ENCODE data around the gene GALNT17. TPM values are rescaled to one million over a fixed set of nuclear protein-coding genes. Genes with fewer than 3 reads are reported as not detected.

The GALNT17 gene
- total RNA-seq, 1 donor from 2014 or later: not detected

GRCh38 chr7:71323726-71324125, 191.8 kb downstream of the GALNT17 start:
- no peak overlapping the region for H3K4me3 ChIP-seq (ENCODE audit: low read depth, low read length)
- no peak for DNase-seq (ENCODE audit: low read depth)
- FAIRE-seq: no peak
- no peak for TF ChIP-seq CTCF (IDR thresholded peaks at IDR 0.05; ENCODE audit: insufficient read depth, low read length, severe bottlenecking)
- no peaks in the 10 kb centered on the region for H3K36me3 ChIP-seq (ENCODE audit: control insufficient read depth, insufficient read depth, low read length)
- no peaks in the 10 kb centered on the region for H3K27me3 ChIP-seq (ENCODE audit: control insufficient read depth, insufficient read depth, low read length)

- Histone ChIP-seq H3K36me3 (ENCODE audit: control insufficient read depth, insufficient read depth, low read length) (no peaks in the 10 kb centered on the region), H3K27me3 (ENCODE audit: control insufficient read depth, insufficient read depth, low read length) (no peaks in the 10 kb centered on the region), H3K4me3 (ENCODE audit: low read depth, low read length) (no peak overlapping the region)
- FAIRE-seq (no peak), DNase-seq (ENCODE audit: low read depth) (no peak)
- TF ChIP-seq CTCF (IDR thresholded peaks at IDR 0.05; ENCODE audit: insufficient read depth, low read length, severe bottlenecking): no peak
Measured at GRCh38 chr7:71325151-71325550, 193.2 kb downstream of the GALNT17 start.

GRCh38 chr7:71326595-71326994, 194.7 kb downstream of the GALNT17 start:
- no peak overlapping the region for H3K4me3 ChIP-seq (ENCODE audit: low read depth, low read length)
- no peak for DNase-seq (ENCODE audit: low read depth)
- H3K36me3 ChIP-seq (ENCODE audit: control insufficient read depth, insufficient read depth, low read length): no peaks in the 10 kb centered on the region
- TF ChIP-seq CTCF (IDR thresholded peaks at IDR 0.05; ENCODE audit: insufficient read depth, low read length, severe bottlenecking): no peak
- H3K27me3 ChIP-seq (ENCODE audit: control insufficient read depth, insufficient read depth, low read length): no peaks in the 10 kb centered on the region
- no peak for FAIRE-seq

- no peak for FAIRE-seq
- no peak for DNase-seq (ENCODE audit: low read depth)
- TF ChIP-seq CTCF (IDR thresholded peaks at IDR 0.05; ENCODE audit: insufficient read depth, low read length, severe bottlenecking): no peak
Measured at GRCh38 chr7:71327946-71328345, 196.0 kb downstream of the GALNT17 start.

GRCh38 chr7:71329030-71329660, 197.2 kb downstream of the GALNT17 start:
- Histone ChIP-seq H3K4me3 (ENCODE audit: low read depth, low read length) (no peak overlapping the region), H3K36me3 (ENCODE audit: control insufficient read depth, insufficient read depth, low read length) (no peaks in the 10 kb centered on the region), H3K27me3 (ENCODE audit: control insufficient read depth, insufficient read depth, low read length) (no peaks in the 10 kb centered on the region)
- FAIRE-seq (no peak), DNase-seq (ENCODE audit: low read depth) (no peak)
- no peak for TF ChIP-seq CTCF (IDR thresholded peaks at IDR 0.05; ENCODE audit: insufficient read depth, low read length, severe bottlenecking)

More at GRCh38 chr7:71327946-71328345, 196.0 kb downstream of the GALNT17 start:
- Histone ChIP-seq H3K36me3 (ENCODE audit: control insufficient read depth, insufficient read depth, low read length) (no peaks in the 10 kb centered on the region), H3K4me3 (ENCODE audit: low read depth, low read length) (no peak overlapping the region), H3K27me3 (ENCODE audit: control insufficient read depth, insufficient read depth, low read length) (no peaks in the 10 kb centered on the region)

GRCh38 chr7:71332207-71332606, 200.3 kb downstream of the GALNT17 start:
- no peak for DNase-seq (ENCODE audit: low read depth)
- Histone ChIP-seq H3K36me3 (ENCODE audit: control insufficient read depth, insufficient read depth, low read length) (no peaks in the 10 kb centered on the region), H3K4me3 (ENCODE audit: low read depth, low read length) (no peak overlapping the region), H3K27me3 (ENCODE audit: control insufficient read depth, insufficient read depth, low read length) (no peaks in the 10 kb centered on the region)
- no peak for FAIRE-seq
- no peak for TF ChIP-seq CTCF (IDR thresholded peaks at IDR 0.05; ENCODE audit: insufficient read depth, low read length, severe bottlenecking)

All from bronchial epithelial cell (primary cell).